ENCODE measurements around the gene ILKAP.

- no peak for TF ChIP-seq CTCF (conservative IDR thresholded peaks at IDR 0.05; ENCODE audit: low read depth, low read length)
- no peak for TF ChIP-seq MAFK (IDR thresholded peaks at IDR 0.05; ENCODE audit: low read depth, low read length)
- no peak for TF ChIP-seq CHD1 (IDR thresholded peaks at IDR 0.05; ENCODE audit: low read depth, low read length)
- no peak for TF ChIP-seq POLR2A (IDR thresholded peaks at IDR 0.05; ENCODE audit: low read depth, low read length)
- no peak for TF ChIP-seq CEBPB (IDR thresholded peaks at IDR 0.05; ENCODE audit: low read depth, low read length)
- TF ChIP-seq RAD21 (IDR thresholded peaks at IDR 0.05; ENCODE audit: low read length), result no peak
- no peak for TF ChIP-seq NFE2L2 (IDR thresholded peaks at IDR 0.05; ENCODE audit: low read depth, low read length)
- no peak for TF ChIP-seq RFX5 (IDR thresholded peaks at IDR 0.05; ENCODE audit: low read depth, low read length)
- TF ChIP-seq USF2 (IDR thresholded peaks at IDR 0.05; ENCODE audit: low read depth, low read length), result no peak
- TF ChIP-seq FOS (IDR thresholded peaks at IDR 0.05; ENCODE audit: low read depth, low read length), result no peak
- no peak for TF ChIP-seq RCOR1 (IDR thresholded peaks at IDR 0.05; ENCODE audit: insufficient replicate concordance, low read length)
- no peak for TF ChIP-seq BHLHE40 (IDR thresholded peaks at IDR 0.05; ENCODE audit: low read depth, low read length)
- no peak for TF ChIP-seq ELK1 (IDR thresholded peaks at IDR 0.05; ENCODE audit: borderline replicate concordance, low read depth, low read length)
Measured at GRCh38 chr2:238176613-238177012, 26.9 kb downstream of the ILKAP start.
